SK-N-SH treated with all-trans-retinoic acid at 6 μM for 48 hours (cell line): Measurements from ENCODE around the gene LINGO3.

Experiments
- ATAC-seq: fragments of 200-7000 bp; cut with Tn5 transposase; 3 replicates; pipeline ENCODE4 v1.9.1; 2020; ENCODE audit warnings: mild to moderate bottlenecking, moderate library complexity
- ARNTL ChIP-seq: fragments of 450-650 bp; formaldehyde crosslinking; IDR thresholded peaks from 2 replicates; pipeline ENCODE4 v1.5.0; 2020; ENCODE audit warnings: low read depth, mild to moderate bottlenecking, moderate library complexity, borderline replicate concordance
- CSDC2 ChIP-seq: fragments of 250-450 bp; sonication (Bioruptor Pico); IDR thresholded peaks from 2 replicates; pipeline ENCODE4 v1.5.0; 2020; ENCODE audit warnings: mild to moderate bottlenecking, moderate library complexity
- GLIS3 ChIP-seq: fragments of 250-450 bp; sonication (Bioruptor Pico); IDR thresholded peaks from 2 replicates; pipeline ENCODE4 v1.5.0; 2020; ENCODE audit warnings: mild to moderate bottlenecking, moderate library complexity
- PPARA ChIP-seq: fragments of 250-450 bp; sonication (Bioruptor Pico); IDR thresholded peaks from 2 replicates; pipeline ENCODE4 v1.5.0; 2020; ENCODE audit warnings: mild to moderate bottlenecking, borderline replicate concordance
- RARB ChIP-seq: fragments of 250-450 bp; sonication (Bioruptor Pico); IDR thresholded peaks from 2 replicates; pipeline ENCODE4 v1.8.0; 2021; ENCODE audit warnings: mild to moderate bottlenecking, moderate library complexity
- SNAI2 ChIP-seq: fragments of 250-450 bp; sonication (Bioruptor Pico); IDR thresholded peaks from 2 replicates; pipeline ENCODE4 v1.5.0; 2020; ENCODE audit warnings: mild to moderate bottlenecking, moderate library complexity
- TCF4 ChIP-seq: fragments of 250-450 bp; sonication (Bioruptor Pico); IDR thresholded peaks from 2 replicates; pipeline ENCODE4 v1.8.0; 2021; ENCODE audit warnings: mild to moderate bottlenecking, moderate library complexity, borderline replicate concordance
- ZC3H10 ChIP-seq: fragments of 250-450 bp; sonication (Bioruptor Pico); IDR thresholded peaks from 2 replicates; pipeline ENCODE4 v1.5.1; 2021; ENCODE audit warnings: mild to moderate bottlenecking, moderate library complexity
- ZFP3 ChIP-seq: fragments of 250-450 bp; sonication (Bioruptor Pico); IDR thresholded peaks from 2 replicates; pipeline ENCODE4 v1.5.0; 2020; ENCODE audit warnings: mild to moderate bottlenecking, moderate library complexity
- ZNF565 ChIP-seq: fragments of 450-650 bp; formaldehyde crosslinking; conservative IDR thresholded peaks from 2 replicates; pipeline ENCODE4 v1.5.0; 2020; ENCODE audit warnings: low read depth, mild to moderate bottlenecking, moderate library complexity
- ZNF70 ChIP-seq: fragments of 450-650 bp; formaldehyde crosslinking; IDR thresholded peaks from 2 replicates; pipeline ENCODE4 v1.5.0; 2020; ENCODE audit warnings: mild to moderate bottlenecking, moderate library complexity
- ZNF8 ChIP-seq: fragments of 450-650 bp; formaldehyde crosslinking; IDR thresholded peaks from 2 replicates; pipeline ENCODE4 v1.5.0; 2020; ENCODE audit warnings: mild to moderate bottlenecking, moderate library complexity
- TF ChIP-seq, protein P1 (sequence below): fragments of 250-450 bp; sonication (Bioruptor Pico); IDR thresholded peaks from 2 replicates; pipeline ENCODE4 v1.5.1; 2021; ENCODE audit warnings: mild to moderate bottlenecking, moderate library complexity
- TF ChIP-seq, protein P2 (sequence below): fragments of 250-450 bp; sonication (Bioruptor Pico); IDR thresholded peaks from 2 replicates; pipeline ENCODE4 v1.8.0; 2020; ENCODE audit warnings: mild to moderate bottlenecking, moderate library complexity, borderline replicate concordance
- TF ChIP-seq, protein P3 (sequence below): fragments of 250-450 bp; sonication (Bioruptor Pico); IDR thresholded peaks from 2 replicates; pipeline ENCODE4 v1.5.0; 2020; ENCODE audit warnings: mild to moderate bottlenecking, moderate library complexity
- TF ChIP-seq, protein P4 (sequence below): fragments of 250-450 bp; sonication (Bioruptor Pico); IDR thresholded peaks from 2 replicates; pipeline ENCODE4 v1.5.1; 2020; ENCODE audit warnings: low read depth, mild to moderate bottlenecking, moderate library complexity

Gene LINGO3

DNA sequence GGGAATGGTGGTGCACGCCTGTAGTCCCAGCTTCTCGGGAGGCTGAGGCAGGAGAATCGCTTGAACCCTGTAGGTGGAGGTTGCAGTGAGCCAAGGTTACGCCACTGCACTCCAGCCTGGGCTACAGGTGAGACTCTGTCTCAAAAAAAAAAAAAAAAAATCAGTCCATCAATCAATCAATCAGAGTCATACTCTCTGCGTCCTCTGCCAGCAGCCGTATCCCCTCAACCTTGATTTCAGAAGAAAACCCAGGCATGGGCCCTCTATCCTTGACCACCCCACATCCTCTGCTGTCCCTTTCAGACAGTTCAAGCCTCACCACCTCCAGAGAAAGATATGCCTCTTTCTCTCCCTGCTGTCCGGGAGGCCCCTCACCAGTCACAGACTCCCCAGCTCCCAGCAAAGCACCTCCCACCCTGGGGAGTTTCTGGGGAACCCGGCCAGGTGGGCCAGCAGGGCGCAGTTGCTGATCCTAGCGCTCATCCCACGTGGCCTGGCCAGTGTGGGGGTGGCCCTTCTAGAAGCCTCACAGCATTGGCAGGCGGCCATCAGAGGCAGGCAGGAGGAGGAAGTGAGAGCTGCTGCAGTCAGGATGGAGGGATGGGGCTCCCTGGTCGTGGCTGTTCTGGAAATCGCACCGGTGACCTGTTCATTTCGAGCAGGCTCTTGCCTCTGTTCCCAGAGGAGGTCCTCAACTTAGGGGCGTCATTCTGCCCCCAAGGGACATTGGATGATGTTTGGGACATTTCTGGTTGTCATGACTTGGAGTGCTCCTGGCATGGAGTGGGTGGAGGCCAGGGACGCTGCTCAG lies 41.6 kb downstream of the LINGO3 start (continued):
- TF ChIP-seq, protein P1, sequence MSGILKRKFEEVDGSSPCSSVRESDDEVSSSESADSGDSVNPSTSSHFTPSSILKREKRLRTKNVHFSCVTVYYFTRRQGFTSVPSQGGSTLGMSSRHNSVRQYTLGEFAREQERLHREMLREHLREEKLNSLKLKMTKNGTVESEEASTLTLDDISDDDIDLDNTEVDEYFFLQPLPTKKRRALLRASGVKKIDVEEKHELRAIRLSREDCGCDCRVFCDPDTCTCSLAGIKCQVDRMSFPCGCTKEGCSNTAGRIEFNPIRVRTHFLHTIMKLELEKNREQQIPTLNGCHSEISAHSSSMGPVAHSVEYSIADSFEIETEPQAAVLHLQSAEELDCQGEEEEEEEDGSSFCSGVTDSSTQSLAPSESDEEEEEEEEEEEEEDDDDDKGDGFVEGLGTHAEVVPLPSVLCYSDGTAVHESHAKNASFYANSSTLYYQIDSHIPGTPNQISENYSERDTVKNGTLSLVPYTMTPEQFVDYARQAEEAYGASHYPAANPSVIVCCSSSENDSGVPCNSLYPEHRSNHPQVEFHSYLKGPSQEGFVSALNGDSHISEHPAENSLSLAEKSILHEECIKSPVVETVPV (CRISPR knock-in tag) = no peak
- TF ChIP-seq ZC3H10 = no peak
- no peak for TF ChIP-seq ZNF8 (CRISPR knock-in tag)
- no peak for TF ChIP-seq ZFP3
- TF ChIP-seq SNAI2 (CRISPR knock-in tag) = no peak
- no peak for TF ChIP-seq ZNF70 (CRISPR knock-in tag)
- TF ChIP-seq, all 23 proteins: peak for 0

DNA sequence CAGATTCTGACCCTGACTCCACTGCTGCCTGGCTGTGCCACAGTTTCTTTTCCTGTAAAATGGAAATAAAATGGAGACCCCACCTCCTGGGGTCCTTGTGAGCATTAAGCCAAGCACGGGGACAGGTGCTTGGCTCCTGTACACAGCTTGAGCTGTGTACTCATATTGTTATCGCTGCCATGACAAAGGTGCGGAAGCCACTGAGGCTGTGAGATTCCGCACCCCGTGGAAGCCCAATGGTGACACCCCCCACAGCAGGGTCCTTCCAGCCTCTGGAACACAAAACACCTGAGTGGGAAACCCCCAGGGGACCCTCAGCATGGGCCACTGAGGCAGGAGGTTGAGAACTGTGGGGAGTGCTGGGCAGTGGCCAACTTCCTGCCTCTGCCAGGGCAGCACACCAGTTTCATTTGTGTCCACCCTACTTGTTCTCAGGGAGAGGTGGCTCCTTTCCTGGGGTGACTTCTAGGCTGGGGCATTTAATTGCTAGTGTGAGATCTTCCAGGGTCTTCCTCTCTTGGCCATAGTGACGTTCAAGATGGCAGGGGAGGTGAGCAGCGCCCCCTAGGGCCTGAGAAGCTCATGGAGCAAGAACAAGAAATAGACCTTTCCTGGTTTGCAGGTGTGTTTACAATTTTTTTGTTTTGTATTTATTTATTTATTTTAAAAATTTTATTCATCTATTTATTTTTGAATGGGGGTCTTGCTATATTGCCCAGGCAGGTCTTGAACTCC lies 46.3 kb downstream of the LINGO3 start:
- TF ChIP-seq, protein P2, sequence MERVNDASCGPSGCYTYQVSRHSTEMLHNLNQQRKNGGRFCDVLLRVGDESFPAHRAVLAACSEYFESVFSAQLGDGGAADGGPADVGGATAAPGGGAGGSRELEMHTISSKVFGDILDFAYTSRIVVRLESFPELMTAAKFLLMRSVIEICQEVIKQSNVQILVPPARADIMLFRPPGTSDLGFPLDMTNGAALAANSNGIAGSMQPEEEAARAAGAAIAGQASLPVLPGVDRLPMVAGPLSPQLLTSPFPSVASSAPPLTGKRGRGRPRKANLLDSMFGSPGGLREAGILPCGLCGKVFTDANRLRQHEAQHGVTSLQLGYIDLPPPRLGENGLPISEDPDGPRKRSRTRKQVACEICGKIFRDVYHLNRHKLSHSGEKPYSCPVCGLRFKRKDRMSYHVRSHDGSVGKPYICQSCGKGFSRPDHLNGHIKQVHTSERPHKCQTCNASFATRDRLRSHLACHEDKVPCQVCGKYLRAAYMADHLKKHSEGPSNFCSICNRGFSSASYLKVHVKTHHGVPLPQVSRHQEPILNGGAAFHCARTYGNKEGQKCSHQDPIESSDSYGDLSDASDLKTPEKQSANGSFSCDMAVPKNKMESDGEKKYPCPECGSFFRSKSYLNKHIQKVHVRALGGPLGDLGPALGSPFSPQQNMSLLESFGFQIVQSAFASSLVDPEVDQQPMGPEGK = no peak
- TF ChIP-seq SNAI2 (CRISPR knock-in tag) (no peak), TCF4 (CRISPR knock-in tag) (no peak), CSDC2 (CRISPR knock-in tag) (no peak), ZC3H10 (no peak), PPARA (CRISPR knock-in tag) (no peak), RARB (CRISPR knock-in tag) (no peak), ZNF8 (CRISPR knock-in tag) (no peak), ARNTL (CRISPR knock-in tag) (no peak), GLIS3 (CRISPR knock-in tag) (no peak)
- TF ChIP-seq, protein P1 (CRISPR knock-in tag) = no peak
- TF ChIP-seq, protein P3, sequence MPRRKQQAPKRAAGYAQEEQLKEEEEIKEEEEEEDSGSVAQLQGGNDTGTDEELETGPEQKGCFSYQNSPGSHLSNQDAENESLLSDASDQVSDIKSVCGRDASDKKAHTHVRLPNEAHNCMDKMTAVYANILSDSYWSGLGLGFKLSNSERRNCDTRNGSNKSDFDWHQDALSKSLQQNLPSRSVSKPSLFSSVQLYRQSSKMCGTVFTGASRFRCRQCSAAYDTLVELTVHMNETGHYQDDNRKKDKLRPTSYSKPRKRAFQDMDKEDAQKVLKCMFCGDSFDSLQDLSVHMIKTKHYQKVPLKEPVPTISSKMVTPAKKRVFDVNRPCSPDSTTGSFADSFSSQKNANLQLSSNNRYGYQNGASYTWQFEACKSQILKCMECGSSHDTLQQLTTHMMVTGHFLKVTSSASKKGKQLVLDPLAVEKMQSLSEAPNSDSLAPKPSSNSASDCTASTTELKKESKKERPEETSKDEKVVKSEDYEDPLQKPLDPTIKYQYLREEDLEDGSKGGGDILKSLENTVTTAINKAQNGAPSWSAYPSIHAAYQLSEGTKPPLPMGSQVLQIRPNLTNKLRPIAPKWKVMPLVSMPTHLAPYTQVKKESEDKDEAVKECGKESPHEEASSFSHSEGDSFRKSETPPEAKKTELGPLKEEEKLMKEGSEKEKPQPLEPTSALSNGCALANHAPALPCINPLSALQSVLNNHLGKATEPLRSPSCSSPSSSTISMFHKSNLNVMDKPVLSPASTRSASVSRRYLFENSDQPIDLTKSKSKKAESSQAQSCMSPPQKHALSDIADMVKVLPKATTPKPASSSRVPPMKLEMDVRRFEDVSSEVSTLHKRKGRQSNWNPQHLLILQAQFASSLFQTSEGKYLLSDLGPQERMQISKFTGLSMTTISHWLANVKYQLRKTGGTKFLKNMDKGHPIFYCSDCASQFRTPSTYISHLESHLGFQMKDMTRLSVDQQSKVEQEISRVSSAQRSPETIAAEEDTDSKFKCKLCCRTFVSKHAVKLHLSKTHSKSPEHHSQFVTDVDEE (CRISPR knock-in tag) = no peak
- TF ChIP-seq, protein P4, sequence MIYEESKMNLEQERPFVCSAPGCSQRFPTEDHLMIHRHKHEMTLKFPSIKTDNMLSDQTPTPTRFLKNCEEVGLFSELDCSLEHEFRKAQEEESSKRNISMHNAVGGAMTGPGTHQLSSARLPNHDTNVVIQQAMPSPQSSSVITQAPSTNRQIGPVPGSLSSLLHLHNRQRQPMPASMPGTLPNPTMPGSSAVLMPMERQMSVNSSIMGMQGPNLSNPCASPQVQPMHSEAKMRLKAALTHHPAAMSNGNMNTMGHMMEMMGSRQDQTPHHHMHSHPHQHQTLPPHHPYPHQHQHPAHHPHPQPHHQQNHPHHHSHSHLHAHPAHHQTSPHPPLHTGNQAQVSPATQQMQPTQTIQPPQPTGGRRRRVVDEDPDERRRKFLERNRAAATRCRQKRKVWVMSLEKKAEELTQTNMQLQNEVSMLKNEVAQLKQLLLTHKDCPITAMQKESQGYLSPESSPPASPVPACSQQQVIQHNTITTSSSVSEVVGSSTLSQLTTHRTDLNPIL = no peak
- ATAC-seq = peak; percentile 43; the same call in 1 of the 3 replicates

DNA sequence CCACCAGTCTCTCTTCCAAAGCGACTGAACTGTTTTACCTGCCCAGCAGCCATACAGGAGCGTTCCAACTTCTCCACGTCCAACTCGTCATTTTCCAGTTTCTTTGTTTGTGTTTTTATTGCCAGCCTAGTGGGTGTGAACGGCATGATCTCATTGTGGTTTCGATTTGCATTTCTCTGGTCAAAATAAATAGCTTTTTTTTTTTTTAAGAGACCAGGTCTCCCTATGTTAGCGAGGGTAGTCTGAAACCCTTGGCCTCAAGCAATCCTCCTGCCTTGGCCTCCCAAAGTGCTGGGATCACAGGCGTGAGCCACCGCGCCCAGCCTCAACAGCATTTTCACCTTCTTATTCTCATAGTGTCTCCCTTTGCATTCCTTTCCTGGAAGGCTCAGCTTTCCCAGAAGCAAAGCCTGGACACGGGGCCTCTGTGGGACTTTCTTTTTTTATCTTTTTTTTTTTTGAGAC lies 47.6 kb downstream of the LINGO3 start:
- TF ChIP-seq, protein P4 = no peak
- TF ChIP-seq ARNTL (CRISPR knock-in tag) (no peak), ZNF565 (CRISPR knock-in tag) (no peak), ZC3H10 (no peak), GLIS3 (CRISPR knock-in tag) (no peak), RARB (CRISPR knock-in tag) (no peak)
- TF ChIP-seq, protein P1 (CRISPR knock-in tag) = no peak
- ATAC-seq = no peak
